Ascending aorta (tissue), 2 donors: ENCODE results near the gene FBXL17. TPM values are rescaled to one million over a fixed set of nuclear protein-coding genes. Genes with fewer than 3 reads are reported as not detected.

Experiments
- DNase-seq, 2 donors: peaks; one replicate each; pipeline ENCODE4 v3.0.0-alpha.2; 2019; ENCODE audit warnings: low spot score in 2 of 2
- H3K27ac ChIP-seq, 2 donors: fragments of 200-600 bp; sonication (generic); one replicate each; pipeline ENCODE4 v1.5.1; 2016 to 2017; ENCODE audit warnings: mild to moderate bottlenecking in 1 of 2
- H3K27me3 ChIP-seq: fragments of 200-600 bp; sonication (generic); one replicate; pipeline ENCODE4 v1.5.1; 2017
- H3K36me3 ChIP-seq, 2 donors: fragments of 200-600 bp; sonication (generic); one replicate each; pipeline ENCODE4 v1.5.1; 2016
- H3K4me1 ChIP-seq, 2 donors: fragments of 200-600 bp; sonication (generic); one replicate each; pipeline ENCODE4 v1.5.1; 2016 to 2017; ENCODE audit warnings: mild to moderate bottlenecking in 1 of 2
- H3K4me3 ChIP-seq, 2 donors: fragments of 200-600 bp; sonication (generic); one replicate each; pipeline ENCODE4 v1.5.1; 2016 to 2017; ENCODE audit warnings: mild to moderate bottlenecking in 1 of 2
- H3K9me3 ChIP-seq, 2 donors: fragments of 200-600 bp; sonication (generic); one replicate each; pipeline ENCODE4 v1.5.1; 2016
- CTCF ChIP-seq, 3 experiments: fragments of 200-600 bp in 2 of 3; fragments of 450-650 bp in 1 of 3; sonication (generic) in 2 of 3; IDR thresholded peaks; one replicate each; pipeline ENCODE4 v1.5.1; 2016 to 2019; ENCODE audit warnings: antibody characterized with exemption in 3 of 3, mild to moderate bottlenecking in 1 of 3, moderate library complexity in 1 of 3
- intact Hi-C: fragments of 100-400 bp; cut with DNase I; formaldehyde crosslinking; loops from one replicate; pipeline ENCODE4 v1.15.1; 2023
- total RNA-seq: library from RNA; depleted of rRNA; stranded (reverse); fragments of >200 nt; gene quantifications from one replicate; pipeline ENCODE4 v1.1.0, GENCODE V29; 2016

Gene FBXL17
- total RNA-seq, 1 donor from 2014 or later, result 13.6 TPM

GRCh38 chr5:108249095-108249784 lies 132.7 kb downstream of the FBXL17 start:
- Histone ChIP-seq H3K27ac (no peak overlapping the region), H3K27me3 (no peaks in the 10 kb centered on the region), H3K4me3 (no peak overlapping the region), H3K9me3 (no peaks in the 10 kb centered on the region), H3K4me1 (peaks cover 0 to 5% of the 10 kb centered on the region in 2 donors), H3K36me3 (no peaks in the 10 kb centered on the region)
- intact Hi-C loops, result no loop called here
- no peak for TF ChIP-seq CTCF (IDR thresholded peaks at IDR 0.05)
- no peak for DNase-seq

GRCh38 chr5:108238936-108239887 lies 142.7 kb downstream of the FBXL17 start:
- no peak overlapping the region for H3K27ac ChIP-seq
- H3K36me3 ChIP-seq, result no peaks in the 10 kb centered on the region
- no peak for DNase-seq
- no peak overlapping the region for H3K4me3 ChIP-seq
- no peaks in the 10 kb centered on the region for H3K4me1 ChIP-seq
- intact Hi-C loops, result no loop called here
- H3K27me3 ChIP-seq, result no peaks in the 10 kb centered on the region
- no peak for TF ChIP-seq CTCF (IDR thresholded peaks at IDR 0.05)
- no peaks in the 10 kb centered on the region for H3K9me3 ChIP-seq

GRCh38 chr5:108238461-108238860 lies 143.4 kb downstream of the FBXL17 start:
- DNase-seq, result no peak
- no peaks in the 10 kb centered on the region for H3K27me3 ChIP-seq
- intact Hi-C loops, result no loop called here
- no peak for TF ChIP-seq CTCF (IDR thresholded peaks at IDR 0.05)
- no peaks in the 10 kb centered on the region for H3K36me3 ChIP-seq
- no peaks in the 10 kb centered on the region for H3K9me3 ChIP-seq
- H3K27ac ChIP-seq, result no peak overlapping the region
- H3K4me1 ChIP-seq, result no peaks in the 10 kb centered on the region
- H3K4me3 ChIP-seq, result no peak overlapping the region

- no peak overlapping the region for H3K4me3 ChIP-seq
- no peaks in the 10 kb centered on the region for H3K36me3 ChIP-seq
- H3K27ac ChIP-seq, result no peak overlapping the region
- no peak for DNase-seq
- no peak for TF ChIP-seq CTCF (IDR thresholded peaks at IDR 0.05)
- H3K27me3 ChIP-seq, result no peaks in the 10 kb centered on the region
- H3K4me1 ChIP-seq, result no peaks in the 10 kb centered on the region
- H3K9me3 ChIP-seq, result peaks cover 0 to 6% of the 10 kb centered on the region in 2 donors
- intact Hi-C loops, result no loop called here
Observed at GRCh38 chr5:108233617-108234155, 148.2 kb downstream of the FBXL17 start.

GRCh38 chr5:108232805-108233204 lies 149.1 kb downstream of the FBXL17 start:
- no peak for TF ChIP-seq CTCF (IDR thresholded peaks at IDR 0.05)
- Histone ChIP-seq H3K27ac (no peak overlapping the region), H3K9me3 (peaks cover 0 to 6% of the 10 kb centered on the region in 2 donors), H3K4me3 (no peak overlapping the region), H3K36me3 (no peaks in the 10 kb centered on the region), H3K27me3 (no peaks in the 10 kb centered on the region), H3K4me1 (no peaks in the 10 kb centered on the region)
- intact Hi-C loops, result no loop called here
- DNase-seq, result no peak
